Skeletal muscle tissue (tissue), 4 donors: Measurements from ENCODE around the gene CDKL1. TPM values are rescaled to one million over a fixed set of nuclear protein-coding genes. Genes with fewer than 3 reads are reported as not detected.
A peak's percentile ranks its signal among the peaks of the same experiment; 100 is the strongest.

Experiments used
- H3K27ac ChIP-seq: one replicate; pipeline ENCODE4 v1.7.0; 2013; ENCODE audit warnings: mild to moderate bottlenecking, low read depth, low read length, inconsistent platforms
- H3K27me3 ChIP-seq, 3 donors: one replicate each; pipeline ENCODE4 v1.7.0; 2013; ENCODE audit warnings: low read length in 3 of 3; ENCODE audit not compliant: control insufficient read depth in 3 of 3, insufficient read depth in 3 of 3
- H3K36me3 ChIP-seq, 3 donors: one replicate each; pipeline ENCODE4 v1.7.0; 2013; ENCODE audit warnings: low read length in 3 of 3; ENCODE audit not compliant: control insufficient read depth in 3 of 3, insufficient read depth in 3 of 3
- H3K4me1 ChIP-seq, 3 donors: one replicate each; pipeline ENCODE4 v1.7.0; 2013; ENCODE audit warnings: low read length in 3 of 3, mild to moderate bottlenecking in 3 of 3; ENCODE audit not compliant: control insufficient read depth in 3 of 3, insufficient read depth in 3 of 3
- H3K4me3 ChIP-seq, 3 donors: one replicate each; pipeline ENCODE4 v1.7.0; 2013; ENCODE audit warnings: low read length in 3 of 3
- H3K9ac ChIP-seq, 3 donors: one replicate each; pipeline ENCODE4 v1.7.0; 2013; ENCODE audit warnings: low read length in 3 of 3, mild to moderate bottlenecking in 3 of 3, moderate library complexity in 2 of 3, low read depth in 1 of 3
- H3K9me3 ChIP-seq, 3 donors: one replicate each; pipeline ENCODE4 v1.7.0; 2013; ENCODE audit warnings: low read length in 3 of 3; ENCODE audit not compliant: control insufficient read depth in 3 of 3
- total RNA-seq: library from RNA; depleted of rRNA; stranded (reverse); fragments of >200 nt; gene quantifications from one replicate; pipeline ENCODE4 v1.2.3, GENCODE V29; 2014
- donor health status: Osteomylitis.

The CDKL1 gene
- total RNA-seq, 1 donor from 2014 or later: 8.4 TPM

DNA sequence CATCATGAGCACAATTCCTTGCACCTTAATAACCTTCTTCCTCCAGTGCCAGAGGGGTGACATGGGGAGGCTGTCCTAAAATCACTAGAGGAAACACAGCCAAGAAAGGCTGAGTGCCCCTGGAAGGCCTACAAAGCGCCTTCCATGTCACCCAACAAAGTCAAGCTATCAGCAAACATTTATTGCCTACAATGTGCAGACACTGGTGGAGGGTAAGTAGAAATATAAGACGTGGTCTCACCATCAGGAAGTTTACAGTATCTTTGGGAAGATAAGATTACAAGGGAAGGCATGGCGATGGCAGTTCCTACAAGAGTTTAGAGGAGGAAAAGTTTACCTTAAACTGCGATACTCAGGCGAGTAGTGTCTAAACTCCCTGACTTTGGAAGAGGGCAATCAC lies 56.6 kb downstream of the CDKL1 start:
- no peaks in the 10 kb centered on the region for H3K36me3 ChIP-seq
- H3K4me3 ChIP-seq: no peak overlapping the region
- H3K4me1 ChIP-seq: peaks cover 13 to 28% (median 16%) of the 10 kb centered on the region in 3 donors
- H3K27ac ChIP-seq: no peak overlapping the region
- no peaks in the 10 kb centered on the region for H3K27me3 ChIP-seq
- no peak overlapping the region for H3K9ac ChIP-seq
- no peaks in the 10 kb centered on the region for H3K9me3 ChIP-seq

DNA sequence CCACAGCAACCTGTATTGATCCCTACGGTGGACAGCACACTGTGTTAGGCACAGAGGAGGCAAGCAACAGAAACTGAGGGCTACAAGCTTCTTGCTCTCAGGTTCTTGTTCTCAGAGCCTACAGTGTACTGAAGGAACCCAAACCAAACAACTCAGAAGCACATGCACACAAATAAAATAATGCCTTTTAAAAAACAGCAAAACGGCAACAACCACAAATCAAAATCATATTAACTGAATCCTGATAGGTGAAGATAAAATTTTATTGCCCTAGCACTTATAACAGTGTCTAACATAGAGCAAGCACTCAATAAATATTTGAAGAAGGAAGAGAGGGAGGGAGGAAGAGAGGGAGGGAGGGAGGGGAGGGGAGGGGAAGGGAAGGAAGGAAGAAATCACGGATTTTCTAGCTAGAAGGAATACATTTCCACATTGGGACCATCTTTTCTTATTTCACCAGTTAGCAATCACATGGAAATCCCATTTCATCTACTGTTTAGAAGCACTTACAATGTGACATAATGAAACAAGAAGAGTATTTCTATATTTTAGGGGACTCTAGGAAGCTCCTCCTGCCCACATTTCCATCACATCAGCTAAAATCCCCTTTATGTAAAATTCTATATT lies 57.4 kb downstream of the CDKL1 start:
- H3K9me3 ChIP-seq: no peaks in the 10 kb centered on the region
- peaks cover 15 to 31% (median 16%) of the 10 kb centered on the region in 3 donors for H3K4me1 ChIP-seq

DNA sequence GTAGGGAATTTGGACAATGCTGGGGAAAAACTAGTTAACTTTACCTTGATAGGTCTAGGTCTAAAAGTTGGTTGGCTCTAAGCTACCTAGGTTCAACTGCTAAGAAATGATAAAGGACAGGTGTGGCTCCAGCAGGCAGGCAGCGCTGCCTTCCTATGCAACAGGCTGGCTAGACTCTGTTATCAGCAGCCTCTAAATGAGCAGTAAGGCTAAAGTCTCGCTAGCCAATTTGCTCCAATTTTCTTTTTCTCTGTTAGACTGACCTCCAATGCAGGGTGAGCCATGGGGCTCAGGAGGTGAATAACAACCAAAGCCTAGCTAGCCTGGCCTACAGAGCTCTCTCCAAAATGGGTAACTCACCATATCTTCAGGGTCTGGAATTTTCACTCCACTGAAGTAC lies 58.1 kb downstream of the CDKL1 start:
- no peak overlapping the region for H3K27ac ChIP-seq
- H3K36me3 ChIP-seq: no peaks in the 10 kb centered on the region
- H3K4me1 ChIP-seq: peaks cover 15 to 26% (median 16%) of the 10 kb centered on the region in 3 donors
- no peak overlapping the region for H3K4me3 ChIP-seq
- no peaks in the 10 kb centered on the region for H3K9me3 ChIP-seq
- H3K27me3 ChIP-seq: no peaks in the 10 kb centered on the region
- no peak overlapping the region for H3K9ac ChIP-seq

More for the DNA sequence above, 57.4 kb downstream of the CDKL1 start:
- no peaks in the 10 kb centered on the region for H3K36me3 ChIP-seq
- H3K27ac ChIP-seq: no peak overlapping the region
- H3K4me3 ChIP-seq: no peak overlapping the region
- no peak overlapping the region for H3K9ac ChIP-seq
- H3K27me3 ChIP-seq: no peaks in the 10 kb centered on the region

DNA sequence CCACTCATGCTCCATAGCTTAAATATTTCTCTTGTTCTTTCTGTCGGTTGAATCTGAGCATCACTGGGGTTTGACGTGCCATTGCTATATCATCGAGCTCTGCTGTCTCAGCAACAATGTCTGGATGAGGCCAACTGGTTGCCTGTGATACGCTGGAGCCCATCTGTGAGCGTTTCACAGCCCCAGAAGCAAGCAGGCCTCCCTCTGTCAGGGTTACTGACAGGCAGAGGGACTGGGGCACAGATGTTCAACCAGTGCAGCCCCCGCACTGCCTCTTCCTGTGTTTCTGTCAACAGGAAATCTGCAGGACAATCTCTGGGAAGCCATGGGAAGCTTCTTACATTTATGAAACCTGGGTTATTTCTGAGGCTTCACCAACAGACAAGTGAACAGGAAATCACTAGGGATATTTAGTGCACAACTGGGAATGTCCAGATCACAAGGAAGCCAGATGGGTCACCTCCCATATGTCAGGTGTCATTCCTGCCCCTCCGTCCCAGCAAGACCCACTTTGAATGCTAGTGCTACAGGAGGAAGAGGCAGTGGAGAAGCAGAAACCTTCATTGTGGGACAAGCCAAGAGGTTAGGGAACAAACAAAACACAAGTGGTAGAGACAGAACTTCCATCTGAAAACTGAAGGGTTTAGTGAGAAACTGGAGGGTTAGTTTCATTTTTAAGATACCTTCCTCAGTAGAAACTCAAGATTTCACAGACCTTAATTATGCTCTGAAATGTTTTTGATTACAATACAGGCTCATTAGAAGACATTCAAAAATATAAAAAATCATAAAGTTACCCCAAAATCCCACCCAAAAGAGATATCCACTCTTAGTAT lies 60.5 kb downstream of the CDKL1 start:
- Histone ChIP-seq H3K27me3 (no peaks in the 10 kb centered on the region), H3K4me1 (peaks cover 12 to 21% (median 14%) of the 10 kb centered on the region in 3 donors), H3K36me3 (peaks cover 0 to 8% (median 2%) of the 10 kb centered on the region in 3 donors), H3K9ac (peak overlapping the region in 1 of 3 donors; percentile 25), H3K9me3 (no peaks in the 10 kb centered on the region), H3K27ac (peak overlapping the region; percentile 74), H3K4me3 (peak overlapping the region in 1 of 3 donors; percentile 54)

DNA sequence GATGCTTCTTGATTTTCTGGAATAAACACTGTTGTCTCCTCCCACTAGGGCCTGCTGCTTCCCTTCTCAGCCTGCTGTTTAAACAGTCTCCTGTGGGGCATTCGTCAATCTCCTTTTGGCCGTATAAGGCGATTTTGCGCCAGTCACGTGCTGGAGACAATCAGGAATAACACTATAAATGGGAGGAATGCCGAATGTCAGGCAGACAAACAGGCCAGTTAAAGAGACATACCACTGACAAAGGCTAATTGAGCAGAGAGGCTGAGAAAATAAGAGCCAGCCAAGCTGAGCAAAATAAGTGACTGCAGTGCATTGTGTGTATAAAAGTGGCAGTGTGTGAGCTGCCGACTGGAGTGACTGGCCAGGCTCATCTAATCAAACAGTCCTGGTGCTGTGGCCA lies 61.3 kb downstream of the CDKL1 start:
- H3K27ac ChIP-seq: peak overlapping the region; percentile 74
- H3K27me3 ChIP-seq: no peaks in the 10 kb centered on the region
- no peak overlapping the region for H3K4me3 ChIP-seq
- peaks cover 12 to 21% (median 14%) of the 10 kb centered on the region in 3 donors for H3K4me1 ChIP-seq
- H3K9me3 ChIP-seq: no peaks in the 10 kb centered on the region
- peaks cover 0 to 9% (median 4%) of the 10 kb centered on the region in 3 donors for H3K36me3 ChIP-seq
- H3K9ac ChIP-seq: no peak overlapping the region

DNA sequence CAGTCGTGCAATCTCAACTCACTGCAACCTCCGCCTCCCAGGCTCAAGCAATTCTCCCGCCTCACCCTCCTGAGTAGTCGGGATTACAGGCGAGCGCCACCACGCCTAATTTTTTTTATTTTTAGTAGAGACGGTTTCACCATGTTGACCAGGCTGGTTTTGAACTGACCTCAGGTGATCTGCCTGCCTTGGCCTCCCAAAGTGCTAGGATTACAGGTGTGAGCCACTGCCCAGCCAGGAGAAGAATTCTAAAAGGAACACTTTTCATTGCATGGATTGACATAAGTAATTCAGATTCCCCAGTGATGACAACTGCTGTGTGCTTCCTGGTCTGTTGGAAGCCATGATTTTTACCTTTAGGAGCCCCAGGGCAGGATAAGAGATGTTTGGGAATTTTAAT lies 62.5 kb downstream of the CDKL1 start:
- Histone ChIP-seq H3K4me1 (peaks cover 12 to 21% (median 14%) of the 10 kb centered on the region in 3 donors), H3K4me3 (no peak overlapping the region), H3K27me3 (no peaks in the 10 kb centered on the region), H3K9me3 (no peaks in the 10 kb centered on the region), H3K36me3 (peaks cover 0 to 13% (median 6%) of the 10 kb centered on the region in 3 donors), H3K9ac (no peak overlapping the region), H3K27ac (no peak overlapping the region)

DNA sequence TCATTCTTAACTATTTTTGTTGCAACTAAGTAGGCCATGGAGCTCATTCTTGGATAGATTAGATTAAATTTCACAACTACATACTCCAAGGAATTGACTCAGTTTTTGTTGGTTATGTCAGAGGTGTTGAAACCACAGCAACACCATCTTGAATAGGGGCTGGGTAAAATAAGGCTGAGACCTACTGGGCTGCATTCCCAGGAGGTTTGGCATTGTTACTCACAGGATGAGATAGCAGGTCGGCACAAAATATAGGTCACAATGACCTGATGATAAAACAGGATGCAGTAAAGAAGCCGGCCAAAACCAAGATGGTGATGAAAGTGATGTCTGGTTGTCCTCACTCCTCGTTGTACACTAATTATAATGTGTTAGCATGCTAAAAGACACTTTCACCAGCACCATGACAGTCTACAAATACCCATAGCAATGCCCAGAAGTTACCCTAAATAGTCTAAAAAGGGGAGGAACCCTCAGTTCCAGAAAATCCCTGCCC lies 63.6 kb downstream of the CDKL1 start:
- peaks cover 0 to 13% (median 6%) of the 10 kb centered on the region in 3 donors for H3K36me3 ChIP-seq
- no peaks in the 10 kb centered on the region for H3K27me3 ChIP-seq
- H3K4me3 ChIP-seq: no peak overlapping the region
- peaks cover 12 to 21% (median 14%) of the 10 kb centered on the region in 3 donors for H3K4me1 ChIP-seq
- H3K9me3 ChIP-seq: no peaks in the 10 kb centered on the region
- H3K27ac ChIP-seq: no peak overlapping the region
- H3K9ac ChIP-seq: no peak overlapping the region

DNA sequence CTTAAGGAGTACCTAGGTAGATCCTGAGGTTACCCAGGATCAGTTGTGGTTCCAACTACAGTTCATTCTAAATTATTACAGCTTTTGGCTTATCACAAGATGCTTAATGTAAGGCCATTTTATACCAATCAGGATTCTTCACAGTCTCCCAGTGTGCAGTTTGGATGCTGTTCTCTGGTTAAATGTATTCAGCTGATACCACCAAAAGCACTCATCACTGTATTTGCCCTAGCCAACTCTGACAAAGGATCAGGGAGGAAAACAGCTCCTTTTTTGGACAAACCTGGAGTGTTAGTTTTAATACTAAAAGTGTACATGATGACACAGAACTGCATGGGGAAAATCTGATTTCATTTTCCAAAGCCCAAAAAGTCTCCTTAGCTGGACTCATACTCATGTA lies 65.1 kb downstream of the CDKL1 start:
- no peaks in the 10 kb centered on the region for H3K9me3 ChIP-seq
- H3K27me3 ChIP-seq: no peaks in the 10 kb centered on the region
- H3K36me3 ChIP-seq: peaks cover 0 to 13% (median 8%) of the 10 kb centered on the region in 3 donors
- H3K9ac ChIP-seq: no peak overlapping the region
- no peak overlapping the region for H3K27ac ChIP-seq
- peaks cover 12 to 21% (median 14%) of the 10 kb centered on the region in 3 donors for H3K4me1 ChIP-seq
- no peak overlapping the region for H3K4me3 ChIP-seq

DNA sequence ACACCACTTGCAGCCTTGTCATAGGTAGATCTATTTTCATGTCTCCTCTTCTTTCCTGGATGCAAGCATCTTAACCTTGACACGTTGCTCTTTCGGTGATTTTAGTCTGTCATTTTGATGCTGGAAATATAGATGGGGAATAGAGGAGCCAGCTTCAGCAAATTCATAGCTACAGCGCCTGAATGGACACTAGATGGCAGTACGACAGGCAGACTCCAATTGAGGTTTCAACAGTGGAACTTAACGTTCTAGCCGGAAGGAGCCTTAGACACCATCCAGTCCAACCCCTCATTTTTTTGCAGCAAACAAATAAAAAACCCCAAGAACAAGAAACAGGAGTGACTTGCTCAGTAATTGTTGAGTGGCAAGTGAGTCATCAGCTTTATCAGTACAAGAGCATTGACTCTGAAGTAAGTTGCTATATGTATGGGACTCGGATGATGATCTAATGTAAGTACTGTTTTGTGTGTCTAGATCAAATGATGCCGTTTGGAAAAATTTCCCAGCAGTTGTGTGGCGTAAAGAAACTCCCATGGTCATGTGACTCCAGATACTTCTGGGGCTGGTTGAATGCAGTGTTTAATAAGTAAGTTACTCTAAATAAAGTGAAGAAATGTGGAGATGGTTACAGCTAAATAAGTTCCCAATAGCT lies 75.5 kb downstream of the CDKL1 start:
- no peaks in the 10 kb centered on the region for H3K27me3 ChIP-seq
- H3K4me3 ChIP-seq: peak overlapping the region; percentile 35 to 61 (median 61)
- H3K27ac ChIP-seq: peak overlapping the region; percentile 55
- peaks cover 0 to 6% (median 6%) of the 10 kb centered on the region in 3 donors for H3K36me3 ChIP-seq
- peak overlapping the region in 2 of 3 donors; percentile 1 to 35 for H3K9ac ChIP-seq
- H3K4me1 ChIP-seq: peaks cover 0 to 24% (median 5%) of the 10 kb centered on the region in 3 donors
- H3K9me3 ChIP-seq: no peaks in the 10 kb centered on the region
